NCI-H748 (cell line): ENCODE results near the gene TMEM255B.

Experiments used
- DNase-seq: peaks from one replicate; lab custom pipeline; 2025; ENCODE audit not compliant: unreplicated experiment; lab: John Stamatoyannopoulos, UW

The TMEM255B gene

DNA sequence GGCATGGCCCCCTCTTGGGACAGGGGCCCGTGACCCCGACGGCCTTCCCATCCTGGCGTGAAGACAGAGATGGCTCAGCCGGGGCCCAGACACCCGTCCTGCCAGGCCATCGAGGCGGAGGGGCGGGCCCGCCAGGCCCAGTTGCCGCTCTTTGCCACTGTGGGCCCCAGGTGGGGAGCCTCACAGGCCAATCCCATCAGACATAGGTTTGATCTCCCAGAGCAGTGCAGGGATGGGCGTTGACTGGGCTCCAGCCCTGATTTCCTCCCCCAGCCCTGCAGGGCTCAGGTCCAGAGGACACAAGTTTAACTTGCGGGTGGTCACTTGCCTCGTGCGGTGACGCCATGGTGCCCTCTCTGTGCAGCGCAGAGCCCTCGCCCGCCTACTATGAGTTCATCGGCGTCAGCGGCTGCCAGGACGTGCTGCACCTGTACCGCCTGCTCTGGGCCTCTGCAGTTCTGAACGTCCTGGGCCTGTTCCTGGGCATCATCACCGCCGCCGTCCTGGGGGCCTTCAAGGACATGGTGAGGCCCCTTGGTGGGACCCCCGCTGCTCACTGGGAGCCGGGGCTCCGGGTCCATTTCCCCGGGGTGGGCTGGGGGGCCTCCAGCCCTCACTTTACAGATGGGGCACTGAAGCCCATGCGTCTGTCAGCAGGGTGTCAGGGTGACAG is 42.4 kb downstream of the TMEM255B start:
- no peak for DNase-seq

- DNase-seq = no peak
These were observed 43.1 kb downstream of the TMEM255B start for GRCh38 chr13:113802090-113802531.

DNA sequence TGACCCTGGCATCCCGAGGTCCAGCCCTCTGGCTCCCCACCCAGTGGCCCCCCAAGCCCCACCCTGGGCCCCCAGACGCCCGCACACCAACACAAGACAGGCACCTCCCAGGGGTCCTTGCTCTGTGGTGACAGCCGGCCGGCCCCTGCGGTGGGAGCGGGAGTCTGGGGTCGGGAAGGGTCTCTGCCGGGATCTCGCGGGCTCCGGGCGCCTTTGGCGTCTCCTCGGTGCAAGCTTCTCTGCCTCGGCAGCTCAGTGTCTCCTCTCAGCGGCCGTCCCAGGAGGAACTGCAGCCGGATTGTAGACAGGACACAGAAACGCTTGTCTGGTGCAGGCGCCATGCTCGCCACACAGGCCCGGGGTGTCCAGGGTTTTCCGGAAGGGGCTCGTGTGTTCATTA is 43.7 kb downstream of the TMEM255B start:
- DNase-seq = no peak

- no peak for DNase-seq
These were observed 44.5 kb downstream of the TMEM255B start for GRCh38 chr13:113803409-113804016.

DNA sequence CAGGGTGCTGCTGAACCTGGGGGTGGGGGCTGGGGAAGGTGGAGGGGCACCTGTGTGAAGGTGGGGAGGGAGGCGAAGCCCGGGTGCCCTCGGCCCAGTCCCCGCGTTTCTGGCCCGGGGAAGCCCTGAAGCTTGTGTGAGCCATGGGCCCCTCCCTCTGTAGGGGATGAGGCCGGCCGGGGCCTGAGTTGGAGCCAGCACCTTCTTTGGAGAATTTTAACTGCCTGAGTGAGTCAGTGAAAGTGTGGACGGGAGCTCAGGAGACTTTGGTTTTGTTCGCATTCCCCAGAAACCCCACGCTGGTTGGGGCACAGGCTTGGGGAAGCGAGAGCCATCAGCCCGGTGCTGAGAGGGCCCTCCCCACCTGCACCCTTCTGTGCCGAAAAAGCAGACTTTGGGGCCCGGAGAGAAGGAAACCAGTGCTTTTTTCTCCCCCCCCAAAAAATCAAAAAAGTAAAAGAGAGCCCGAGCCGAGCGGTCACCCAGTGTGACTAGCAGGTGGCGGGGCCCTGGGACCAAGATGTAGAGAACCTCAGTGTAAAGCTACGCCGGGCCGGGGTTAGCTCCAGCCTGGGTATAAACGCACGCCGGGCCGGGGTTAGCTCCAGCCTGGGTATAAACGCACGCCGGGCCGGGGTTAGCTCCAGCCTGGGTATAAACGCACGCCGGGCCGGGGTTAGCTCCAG is 45.1 kb downstream of the TMEM255B start:
- DNase-seq = no peak

- no peak for DNase-seq
These were observed 45.8 kb downstream of the TMEM255B start for GRCh38 chr13:113804703-113805430.

DNA sequence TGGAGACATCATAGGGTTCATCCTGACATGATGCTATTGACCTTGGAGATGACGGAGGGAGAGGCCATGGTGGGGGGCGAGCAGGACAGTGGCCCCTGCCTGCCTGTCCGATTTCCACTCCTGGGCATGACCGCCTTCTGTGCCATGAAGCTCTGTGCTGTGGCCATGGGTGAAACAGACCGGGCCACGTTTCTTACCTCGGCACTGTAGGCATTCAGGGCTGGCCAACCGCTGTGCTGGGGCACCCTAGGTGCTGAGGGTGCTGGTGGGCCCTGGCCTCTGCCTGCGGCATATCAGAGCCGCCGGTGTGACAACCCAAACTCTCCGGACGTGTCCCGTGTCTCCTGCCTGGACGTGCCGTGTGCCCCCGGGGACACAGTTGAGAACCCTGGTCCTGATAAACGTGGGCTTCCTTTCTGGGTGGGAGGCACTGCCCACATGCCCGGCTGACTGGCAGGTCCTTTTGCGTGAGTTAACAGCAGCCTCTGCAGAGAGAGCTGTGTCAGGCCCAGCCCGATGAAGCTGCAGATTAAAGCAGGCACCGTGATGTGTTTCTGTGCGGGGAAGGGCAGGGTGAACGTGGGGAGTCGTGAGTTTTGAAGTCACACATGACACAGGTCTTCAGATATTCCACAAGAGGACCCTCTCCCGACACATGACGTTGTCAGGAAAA is 46.5 kb downstream of the TMEM255B start:
- no peak for DNase-seq

- no peak for DNase-seq
These were observed 47.1 kb downstream of the TMEM255B start for GRCh38 chr13:113806104-113806471.

- no peak for DNase-seq
These were observed 47.5 kb downstream of the TMEM255B start for GRCh38 chr13:113806526-113806925.

GRCh38 chr13:113808058-113808834 is 49.2 kb downstream of the TMEM255B start:
- no peak for DNase-seq

GRCh38 chr13:113809934-113810333 is 50.9 kb downstream of the TMEM255B start:
- DNase-seq = no peak

DNA sequence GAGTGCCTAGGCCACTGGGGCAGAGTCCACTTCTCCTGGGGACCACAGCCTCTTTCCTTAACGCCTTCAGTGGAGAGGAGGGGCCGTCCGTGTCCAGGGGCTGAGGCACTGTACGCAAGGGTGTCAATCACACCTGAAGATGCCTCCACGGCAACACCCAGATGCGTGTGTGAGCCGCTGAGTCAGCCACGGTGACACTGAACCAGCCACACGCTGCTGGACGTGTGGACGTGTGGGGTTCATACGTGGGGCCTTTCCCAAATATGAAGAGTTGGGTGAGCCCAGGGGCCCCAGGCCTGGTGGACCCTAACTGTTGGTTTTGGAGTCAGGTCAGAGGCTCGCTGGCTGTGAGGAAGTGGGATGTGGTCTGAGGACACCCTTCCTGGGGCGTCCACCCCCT is 51.6 kb downstream of the TMEM255B start:
- DNase-seq = no peak

DNA sequence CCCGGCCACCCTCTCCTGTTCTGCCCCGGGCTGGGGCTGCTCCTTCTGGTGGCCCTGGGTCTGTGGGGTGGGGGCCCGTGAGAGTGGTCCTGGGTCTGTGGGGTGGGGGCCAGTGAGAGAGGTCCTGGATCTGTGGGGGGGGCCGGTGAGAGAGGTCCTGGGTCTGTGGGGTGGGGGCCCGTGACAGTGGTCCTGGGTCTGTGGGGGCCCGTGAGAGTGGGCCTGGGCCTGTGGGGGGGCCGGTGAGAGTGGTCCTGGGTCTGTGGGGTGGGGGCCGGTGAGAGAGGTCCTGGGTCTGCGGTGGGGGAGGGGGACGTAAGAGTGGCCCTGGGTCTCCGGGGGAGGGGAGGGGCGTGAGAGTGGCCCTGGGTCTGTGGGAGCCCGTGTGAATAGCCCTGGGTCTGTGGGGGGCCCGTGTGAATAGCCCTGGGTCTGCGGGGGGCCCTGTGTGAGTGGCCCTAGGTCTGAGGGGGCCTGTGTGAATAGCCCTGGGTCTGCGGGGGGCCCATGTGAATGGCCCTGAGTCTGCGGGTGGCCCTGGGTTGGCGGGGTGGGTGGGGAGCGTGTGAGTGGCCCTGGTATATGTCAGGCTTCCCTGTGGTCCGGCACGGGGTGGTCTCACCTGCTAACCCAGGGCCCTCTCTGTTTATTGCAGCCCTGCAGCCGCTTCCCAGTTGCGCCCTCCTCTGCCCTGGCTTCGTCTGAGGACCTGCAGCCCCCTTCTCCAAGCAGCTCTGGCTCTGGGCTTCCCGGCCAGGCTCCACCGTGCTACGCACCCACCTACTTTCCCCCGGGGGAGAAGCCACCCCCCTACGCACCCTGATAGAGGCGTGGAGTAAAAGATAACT is 52.3 kb downstream of the TMEM255B start:
- DNase-seq = no peak

GRCh38 chr13:113812178-113813040 is 53.4 kb downstream of the TMEM255B start:
- DNase-seq = no peak

- DNase-seq = no peak
These were observed 54.2 kb downstream of the TMEM255B start for GRCh38 chr13:113813070-113813748.

DNA sequence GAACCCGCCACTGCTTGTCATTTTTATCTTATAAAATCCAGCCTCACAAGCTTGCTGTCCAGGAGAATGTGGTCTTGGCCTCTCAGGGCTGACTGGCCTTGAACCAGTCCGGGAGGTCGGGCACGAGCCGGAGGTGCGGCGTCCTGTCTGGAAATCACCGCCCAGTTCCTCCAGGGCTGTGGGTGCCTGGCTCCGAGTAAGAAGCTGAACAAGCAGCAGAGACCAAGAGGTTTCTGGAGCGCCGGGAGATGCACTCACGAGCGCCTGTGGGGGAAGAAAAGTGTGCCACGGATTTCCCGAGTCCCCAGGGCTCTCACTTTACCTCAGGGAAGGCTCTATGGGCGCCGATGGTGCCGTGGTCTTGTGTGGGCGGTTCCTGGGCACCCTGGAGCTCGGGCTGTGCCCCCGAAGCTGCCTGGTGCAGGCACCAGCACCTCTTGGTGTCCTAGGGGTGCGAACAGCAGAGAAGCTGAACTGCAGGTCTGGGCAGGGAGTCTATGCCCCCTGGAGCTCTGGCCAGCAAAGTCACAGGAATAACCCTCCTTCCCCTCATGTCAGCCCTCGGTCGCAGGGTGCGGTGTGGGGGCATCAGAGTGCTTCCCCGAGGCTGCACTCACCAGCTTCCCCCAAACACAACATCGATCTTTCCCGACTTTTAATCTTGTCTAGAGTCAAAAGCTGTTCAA is 54.9 kb downstream of the TMEM255B start:
- DNase-seq = no peak

DNA sequence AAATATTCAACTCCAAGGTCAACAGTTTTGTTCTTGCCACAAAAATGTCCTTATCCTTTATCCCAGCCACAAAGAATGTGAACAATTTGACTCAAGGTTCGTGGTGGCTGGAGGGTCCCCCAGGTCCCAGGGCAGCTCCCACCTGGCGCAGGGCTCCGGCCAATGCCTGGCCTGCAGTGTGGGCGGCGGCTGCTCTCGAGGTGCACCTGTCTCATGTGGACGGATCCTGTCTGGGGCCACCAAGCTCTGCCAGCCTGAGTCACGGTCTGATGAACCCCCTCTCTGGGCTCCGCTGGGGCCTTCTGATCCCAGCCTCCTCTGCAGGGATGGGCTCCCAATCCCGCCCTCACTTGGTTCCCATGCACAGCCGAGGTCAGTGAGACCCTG is 55.4 kb downstream of the TMEM255B start:
- no peak for DNase-seq
